Gastroesophageal sphincter (tissue), 3 donors: ENCODE measurements around the gene NRXN3.

Experiments used
- POLR2A ChIP-seq, 2 donors: fragments of 450-650 bp; IDR thresholded peaks; one replicate each; pipeline ENCODE4 v1.6.1; 2017; ENCODE audit warnings: antibody characterized with exemption in 2 of 2, mild to moderate bottlenecking in 2 of 2, moderate library complexity in 1 of 2
- TF ChIP-seq, protein P1 (sequence below), 4 experiments: fragments of 200-600 bp in 2 of 4; fragments of 450-650 bp in 2 of 4; sonication (generic) in 1 of 4; IDR thresholded peaks; one replicate each; pipeline ENCODE4 v1.5.1; 2017 to 2019; ENCODE audit warnings: antibody characterized with exemption in 4 of 4, mild to moderate bottlenecking in 2 of 4, moderate library complexity in 2 of 4

DNA sequence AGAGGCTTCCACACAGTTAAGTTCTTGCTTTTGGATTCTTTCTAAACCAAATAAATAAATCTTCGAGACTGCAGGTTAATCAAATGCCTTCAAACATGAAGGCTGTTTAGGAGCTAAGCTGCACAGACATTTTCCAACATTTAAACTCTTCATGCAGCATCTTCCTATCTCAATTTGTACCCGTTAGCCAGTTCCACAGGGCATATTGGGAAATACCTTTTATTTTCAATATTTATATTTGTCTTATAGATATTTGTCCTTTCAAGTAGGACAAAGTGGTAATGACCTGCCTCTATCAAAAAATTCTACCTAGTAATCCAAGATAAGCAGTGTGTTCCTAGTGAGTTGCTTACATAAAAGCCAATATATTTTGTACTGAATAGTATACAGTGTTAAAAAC, 1667.5 kb downstream of the NRXN3 start:
- TF ChIP-seq, protein P1, sequence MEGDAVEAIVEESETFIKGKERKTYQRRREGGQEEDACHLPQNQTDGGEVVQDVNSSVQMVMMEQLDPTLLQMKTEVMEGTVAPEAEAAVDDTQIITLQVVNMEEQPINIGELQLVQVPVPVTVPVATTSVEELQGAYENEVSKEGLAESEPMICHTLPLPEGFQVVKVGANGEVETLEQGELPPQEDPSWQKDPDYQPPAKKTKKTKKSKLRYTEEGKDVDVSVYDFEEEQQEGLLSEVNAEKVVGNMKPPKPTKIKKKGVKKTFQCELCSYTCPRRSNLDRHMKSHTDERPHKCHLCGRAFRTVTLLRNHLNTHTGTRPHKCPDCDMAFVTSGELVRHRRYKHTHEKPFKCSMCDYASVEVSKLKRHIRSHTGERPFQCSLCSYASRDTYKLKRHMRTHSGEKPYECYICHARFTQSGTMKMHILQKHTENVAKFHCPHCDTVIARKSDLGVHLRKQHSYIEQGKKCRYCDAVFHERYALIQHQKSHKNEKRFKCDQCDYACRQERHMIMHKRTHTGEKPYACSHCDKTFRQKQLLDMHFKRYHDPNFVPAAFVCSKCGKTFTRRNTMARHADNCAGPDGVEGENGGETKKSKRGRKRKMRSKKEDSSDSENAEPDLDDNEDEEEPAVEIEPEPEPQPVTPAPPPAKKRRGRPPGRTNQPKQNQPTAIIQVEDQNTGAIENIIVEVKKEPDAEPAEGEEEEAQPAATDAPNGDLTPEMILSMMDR (IDR thresholded peaks at IDR 0.05), result no peak
- TF ChIP-seq POLR2A (IDR thresholded peaks at IDR 0.05), result no peak
